ENCODE measurements around the gene APOBEC3H.

APOBEC3H gene

GRCh38 chr22:39103431-39103830 is 6.4 kb downstream of the APOBEC3H start:
- no peaks in the 10 kb centered on the region for H3K9me3 ChIP-seq (ENCODE audit: insufficient read depth, low read length)
- no peak for TF ChIP-seq CTCF (IDR thresholded peaks at IDR 0.05; ENCODE audit: insufficient read depth, low read length, poor library complexity, severe bottlenecking)
- TF ChIP-seq EZH2phosphoT487 (conservative IDR thresholded peaks at IDR 0.05; ENCODE audit: low read length), result no peak
- H3K36me3 ChIP-seq (ENCODE audit: low read length), result no peaks in the 10 kb centered on the region
- no peak overlapping the region for H3K4me2 ChIP-seq (ENCODE audit: low read depth, low read length, poor library complexity, severe bottlenecking)
- no peaks in the 10 kb centered on the region for H3K9me2 ChIP-seq (replicated peaks; ENCODE audit: insufficient read depth, low read length)
- H3K9ac ChIP-seq (ENCODE audit: low read length), result no peak overlapping the region
- H3K4me3 ChIP-seq (ENCODE audit: insufficient read depth, low read length, poor library complexity, severe bottlenecking), result no peak overlapping the region
- no peaks in the 10 kb centered on the region for H3F3A ChIP-seq (ENCODE audit: insufficient read depth)
- H2AFZ ChIP-seq (ENCODE audit: low read depth, low read length, severe bottlenecking), result no peak overlapping the region
- no peaks in the 10 kb centered on the region for H3K79me2 ChIP-seq (ENCODE audit: insufficient read depth, low read length)
- H3K27me3 ChIP-seq (ENCODE audit: low read length), result no peaks in the 10 kb centered on the region
- no peaks in the 10 kb centered on the region; the same call in 1 of the 2 replicates for H4K20me1 ChIP-seq (ENCODE audit: low read depth, low read length)
- no peak overlapping the region for H3K27ac ChIP-seq (ENCODE audit: low read depth, low read length)

- TF ChIP-seq EZH2phosphoT487 (conservative IDR thresholded peaks at IDR 0.05; ENCODE audit: low read length) (no peak), CTCF (IDR thresholded peaks at IDR 0.05; ENCODE audit: insufficient read depth, low read length, poor library complexity, severe bottlenecking) (no peak)
- H3K27me3 ChIP-seq (ENCODE audit: low read length), result no peaks in the 10 kb centered on the region
- H3K36me3 ChIP-seq (ENCODE audit: low read length), result no peaks in the 10 kb centered on the region
- H4K20me1 ChIP-seq (ENCODE audit: low read depth, low read length), result no peaks in the 10 kb centered on the region; the same call in 1 of the 2 replicates
- no peaks in the 10 kb centered on the region for H3K9me2 ChIP-seq (replicated peaks; ENCODE audit: insufficient read depth, low read length)
- no peak overlapping the region for H3K9ac ChIP-seq (ENCODE audit: low read length)
- H3K4me2 ChIP-seq (ENCODE audit: low read depth, low read length, poor library complexity, severe bottlenecking), result no peak overlapping the region
- H3K9me3 ChIP-seq (ENCODE audit: insufficient read depth, low read length), result no peaks in the 10 kb centered on the region
- H3K27ac ChIP-seq (ENCODE audit: low read depth, low read length), result no peak overlapping the region
- no peak overlapping the region for H2AFZ ChIP-seq (ENCODE audit: low read depth, low read length, severe bottlenecking)
- no peaks in the 10 kb centered on the region for H3K79me2 ChIP-seq (ENCODE audit: insufficient read depth, low read length)
- no peaks in the 10 kb centered on the region for H3F3A ChIP-seq (ENCODE audit: insufficient read depth)
- no peak overlapping the region for H3K4me3 ChIP-seq (ENCODE audit: insufficient read depth, low read length, poor library complexity, severe bottlenecking)
These were observed 9.3 kb downstream of the APOBEC3H start for GRCh38 chr22:39106326-39106725.

GRCh38 chr22:39108487-39108886 is 11.4 kb downstream of the APOBEC3H start:
- Histone ChIP-seq H3K9me3 (ENCODE audit: insufficient read depth, low read length) (no peaks in the 10 kb centered on the region), H3K27me3 (ENCODE audit: low read length) (no peaks in the 10 kb centered on the region), H3F3A (ENCODE audit: insufficient read depth) (no peaks in the 10 kb centered on the region), H3K27ac (ENCODE audit: low read depth, low read length) (no peak overlapping the region), H3K79me2 (ENCODE audit: insufficient read depth, low read length) (no peaks in the 10 kb centered on the region), H4K20me1 (ENCODE audit: low read depth, low read length) (no peaks in the 10 kb centered on the region; the same call in 1 of the 2 replicates), H3K36me3 (ENCODE audit: low read length) (no peaks in the 10 kb centered on the region), H3K4me2 (ENCODE audit: low read depth, low read length, poor library complexity, severe bottlenecking) (no peak overlapping the region), H3K9ac (ENCODE audit: low read length) (no peak overlapping the region), H2AFZ (ENCODE audit: low read depth, low read length, severe bottlenecking) (no peak overlapping the region), H3K9me2 (replicated peaks; ENCODE audit: insufficient read depth, low read length) (no peaks in the 10 kb centered on the region), H3K4me3 (ENCODE audit: insufficient read depth, low read length, poor library complexity, severe bottlenecking) (no peak overlapping the region)
- TF ChIP-seq EZH2phosphoT487 (conservative IDR thresholded peaks at IDR 0.05; ENCODE audit: low read length) (no peak), CTCF (IDR thresholded peaks at IDR 0.05; ENCODE audit: insufficient read depth, low read length, poor library complexity, severe bottlenecking) (no peak)

All from SU-DHL-6 (cell line).